NT2/D1 (cell line): ENCODE measurements around the gene TMEM170A.

ENCODE experiments used
- YY1 ChIP-seq: IDR thresholded peaks from 2 replicates; pipeline ENCODE4 v1.6.1; 2011; ENCODE audit not compliant: insufficient read length, insufficient read depth
- ZNF274 ChIP-seq: IDR thresholded peaks from 2 replicates; pipeline ENCODE4 v1.6.1; 2011; ENCODE audit warnings: mild to moderate bottlenecking, low read depth, low read length

- TF ChIP-seq YY1 (no peak), ZNF274 (no peak)
These were observed 12.3 kb upstream of the TMEM170A start for GRCh38 chr16:75476817-75477216.
